Measurements from ENCODE around the gene ACAD11. TPM values are rescaled to one million over a fixed set of nuclear protein-coding genes. Genes with fewer than 3 reads are reported as not detected.
"Not testable (repeated sequence)": the region's sequence is repeated elsewhere in the genome, so short reads cannot be mapped to it uniquely, and the experiment has no call there.

Gene ACAD11
- total RNA-seq, 1 donor from 2014 or later, result 26.5 TPM

DNA sequence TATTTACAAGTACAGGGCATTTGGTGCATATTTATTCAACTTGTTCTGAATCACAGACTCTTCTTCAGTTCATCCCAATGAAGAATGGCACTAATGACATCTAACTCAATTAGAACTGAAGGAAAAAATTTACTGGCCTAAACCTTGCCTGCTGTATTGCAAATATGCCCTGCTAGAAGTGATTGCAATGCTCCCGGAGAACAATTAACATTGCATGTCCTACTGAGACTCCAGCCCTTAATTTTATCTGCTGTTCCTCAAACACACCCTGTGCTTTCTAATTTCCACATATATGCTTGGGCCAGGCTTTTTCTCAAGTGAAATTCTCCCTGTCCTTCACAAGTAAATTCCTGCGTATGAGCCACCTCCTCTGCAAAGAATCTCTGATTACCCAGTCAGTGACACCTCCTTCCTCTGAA, 54.2 kb downstream of the ACAD11 start:
- TF ChIP-seq POLR2AphosphoS5 (IDR thresholded peaks at IDR 0.05; ENCODE audit: insufficient read depth in 1 of 2, low read depth in 1 of 2) (no peak), POLR2A (IDR thresholded peaks at IDR 0.05) (no peak)
- TF ChIP-seq, protein P1, sequence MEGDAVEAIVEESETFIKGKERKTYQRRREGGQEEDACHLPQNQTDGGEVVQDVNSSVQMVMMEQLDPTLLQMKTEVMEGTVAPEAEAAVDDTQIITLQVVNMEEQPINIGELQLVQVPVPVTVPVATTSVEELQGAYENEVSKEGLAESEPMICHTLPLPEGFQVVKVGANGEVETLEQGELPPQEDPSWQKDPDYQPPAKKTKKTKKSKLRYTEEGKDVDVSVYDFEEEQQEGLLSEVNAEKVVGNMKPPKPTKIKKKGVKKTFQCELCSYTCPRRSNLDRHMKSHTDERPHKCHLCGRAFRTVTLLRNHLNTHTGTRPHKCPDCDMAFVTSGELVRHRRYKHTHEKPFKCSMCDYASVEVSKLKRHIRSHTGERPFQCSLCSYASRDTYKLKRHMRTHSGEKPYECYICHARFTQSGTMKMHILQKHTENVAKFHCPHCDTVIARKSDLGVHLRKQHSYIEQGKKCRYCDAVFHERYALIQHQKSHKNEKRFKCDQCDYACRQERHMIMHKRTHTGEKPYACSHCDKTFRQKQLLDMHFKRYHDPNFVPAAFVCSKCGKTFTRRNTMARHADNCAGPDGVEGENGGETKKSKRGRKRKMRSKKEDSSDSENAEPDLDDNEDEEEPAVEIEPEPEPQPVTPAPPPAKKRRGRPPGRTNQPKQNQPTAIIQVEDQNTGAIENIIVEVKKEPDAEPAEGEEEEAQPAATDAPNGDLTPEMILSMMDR (IDR thresholded peaks at IDR 0.05), result no peak
- Histone ChIP-seq H3K4me3 (no peak overlapping the region), H3K27me3 (no peaks in the 10 kb centered on the region), H3K9me3 (no peaks in the 10 kb centered on the region), H3K4me1 (no peaks in the 10 kb centered on the region), H3K27ac (no peak overlapping the region), H3K36me3 (no peaks in the 10 kb centered on the region)
- intact Hi-C loops (cut with DNase I), result no loop called here
- no peak for DNase-seq (ENCODE audit: extremely low spot score in 2 of 2)

DNA sequence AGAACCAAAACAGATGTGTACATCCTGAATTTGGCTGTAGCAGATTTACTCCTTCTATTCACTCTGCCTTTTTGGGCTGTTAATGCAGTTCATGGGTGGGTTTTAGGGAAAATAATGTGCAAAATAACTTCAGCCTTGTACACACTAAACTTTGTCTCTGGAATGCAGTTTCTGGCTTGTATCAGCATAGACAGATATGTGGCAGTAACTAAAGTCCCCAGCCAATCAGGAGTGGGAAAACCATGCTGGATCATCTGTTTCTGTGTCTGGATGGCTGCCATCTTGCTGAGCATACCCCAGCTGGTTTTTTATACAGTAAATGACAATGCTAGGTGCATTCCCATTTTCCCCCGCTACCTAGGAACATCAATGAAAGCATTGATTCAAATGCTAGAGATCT, 59.0 kb downstream of the ACAD11 start:
- H3K27me3 ChIP-seq; H3K9me3 ChIP-seq; H3K27ac ChIP-seq; H3K4me1 ChIP-seq; H3K36me3 ChIP-seq; intact Hi-C loops (cut with DNase I); H3K4me3 ChIP-seq; DNase-seq (ENCODE audit: extremely low spot score in 2 of 2): not testable (repeated sequence)

DNA sequence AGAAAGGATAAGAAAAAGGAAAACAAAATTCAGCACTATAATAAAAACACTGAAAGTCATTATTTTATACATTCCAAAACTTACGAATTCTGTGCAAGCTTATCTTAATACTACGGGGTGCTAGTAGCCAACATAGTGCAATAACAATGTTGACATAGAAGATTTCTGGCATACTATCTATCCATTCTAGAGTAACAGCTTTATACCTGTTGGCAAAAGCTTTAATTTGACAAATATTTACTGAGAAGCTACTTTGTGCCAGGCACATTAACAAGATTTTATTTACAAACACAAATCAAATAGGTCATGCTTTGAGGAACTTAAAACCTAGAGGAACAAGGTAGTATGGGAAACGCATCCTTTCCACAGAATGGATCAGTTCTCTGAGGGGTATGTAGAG, 61.4 kb downstream of the ACAD11 start:
- H3K4me1 ChIP-seq, result no peaks in the 10 kb centered on the region
- no peak for DNase-seq (ENCODE audit: extremely low spot score in 2 of 2)
- no peak for TF ChIP-seq POLR2AphosphoS5 (IDR thresholded peaks at IDR 0.05; ENCODE audit: insufficient read depth in 1 of 2, low read depth in 1 of 2)
- no peak for TF ChIP-seq POLR2A (IDR thresholded peaks at IDR 0.05)
- TF ChIP-seq, protein P1 (IDR thresholded peaks at IDR 0.05), result no peak
- H3K27me3 ChIP-seq, result no peaks in the 10 kb centered on the region
- H3K36me3 ChIP-seq, result no peaks in the 10 kb centered on the region
- no peak overlapping the region for H3K4me3 ChIP-seq
- H3K9me3 ChIP-seq, result no peaks in the 10 kb centered on the region
- no peak overlapping the region for H3K27ac ChIP-seq
- intact Hi-C loops (cut with DNase I), result no loop called here

DNA sequence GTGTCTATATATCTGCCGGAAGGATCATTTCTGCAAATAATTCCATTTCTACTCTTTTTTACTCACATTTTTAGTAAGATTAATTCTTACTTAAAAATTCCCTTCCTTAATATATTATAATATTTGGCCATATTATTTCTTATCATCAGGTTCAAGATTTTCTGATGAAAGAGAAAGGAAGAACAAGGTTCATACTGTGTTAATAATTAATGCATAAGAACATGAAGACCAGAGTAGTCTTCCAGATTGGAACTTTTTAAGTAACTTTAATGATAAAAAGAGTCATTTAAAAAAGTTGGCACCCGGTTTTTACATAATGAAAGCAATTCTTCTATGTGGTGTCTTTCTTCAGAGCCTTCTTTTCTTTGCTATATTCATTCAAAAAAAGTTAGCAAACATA, 61.9 kb downstream of the ACAD11 start:
- no peaks in the 10 kb centered on the region for H3K4me1 ChIP-seq
- no peak overlapping the region for H3K4me3 ChIP-seq
- DNase-seq (ENCODE audit: extremely low spot score in 2 of 2), result no peak
- no peaks in the 10 kb centered on the region for H3K9me3 ChIP-seq
- no peak overlapping the region for H3K27ac ChIP-seq
- no peaks in the 10 kb centered on the region for H3K36me3 ChIP-seq
- TF ChIP-seq POLR2A (IDR thresholded peaks at IDR 0.05) (no peak), POLR2AphosphoS5 (IDR thresholded peaks at IDR 0.05; ENCODE audit: insufficient read depth in 1 of 2, low read depth in 1 of 2) (no peak)
- TF ChIP-seq, protein P1 (IDR thresholded peaks at IDR 0.05), result no peak
- H3K27me3 ChIP-seq, result no peaks in the 10 kb centered on the region
- intact Hi-C loops (cut with DNase I), result no loop called here

DNA sequence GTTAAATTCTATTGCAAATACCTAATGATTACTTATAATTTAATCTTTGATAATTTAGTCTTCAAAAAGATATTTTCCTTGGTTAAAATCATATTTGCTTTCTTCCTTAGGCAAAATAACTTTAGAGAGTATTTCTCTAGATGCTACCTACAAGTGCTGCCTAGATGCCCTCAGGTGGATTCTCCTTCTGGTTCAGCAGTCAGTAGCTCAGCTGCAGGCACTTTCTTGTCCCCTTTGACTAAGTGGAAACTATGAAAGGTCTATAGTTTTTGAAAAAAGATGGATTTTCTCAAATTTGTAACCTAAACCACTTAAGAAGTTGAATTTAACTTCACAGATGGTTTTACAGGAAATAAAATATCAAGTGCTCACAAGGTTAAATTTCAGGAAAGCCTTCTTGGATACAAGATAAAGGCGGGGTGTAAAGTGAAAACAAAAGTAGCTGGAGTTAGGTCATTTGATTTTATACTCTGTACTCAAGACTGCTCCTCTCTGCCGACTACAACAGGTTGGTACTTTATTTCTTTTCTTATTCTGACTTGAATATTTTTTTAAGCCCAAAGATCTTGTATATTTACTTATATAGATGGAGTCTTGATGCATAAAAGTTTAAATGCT, 62.7 kb downstream of the ACAD11 start, which contains the start of gene ACKR4:
Gene ACKR4, plus strand, starts transcription at position 455 of the 618 bp plus-strand sequence. CDS start 3,128 bp downstream, outside the sequence.
- no peaks in the 10 kb centered on the region for H3K4me1 ChIP-seq
- TF ChIP-seq POLR2A (IDR thresholded peaks at IDR 0.05), result no peak
- TF ChIP-seq, protein P1 (IDR thresholded peaks at IDR 0.05), result no peak
- no peak for TF ChIP-seq POLR2AphosphoS5 (IDR thresholded peaks at IDR 0.05; ENCODE audit: insufficient read depth in 1 of 2, low read depth in 1 of 2)
- H3K9me3 ChIP-seq, result no peaks in the 10 kb centered on the region
- no peak for DNase-seq (ENCODE audit: extremely low spot score in 2 of 2)
- no peak within 1 kb of the TSS for H3K27ac ChIP-seq
- H3K4me3 ChIP-seq, result no peak within 1 kb of the TSS
- no peaks in the 10 kb centered on the region for H3K36me3 ChIP-seq
- intact Hi-C loops (cut with DNase I), result no loop called here
- H3K27me3 ChIP-seq, result no peaks in the 10 kb centered on the region
